Mesothelial cell of epicardium (in vitro differentiated cells): Measurements from ENCODE around the gene ANKRD18A. TPM values are rescaled to one million over a fixed set of nuclear protein-coding genes. Genes with fewer than 3 reads are reported as not detected.

Experiments used
- DNase-seq, 2 experiments: peaks; one replicate each; pipeline ENCODE4 v3.0.0; 2021; ENCODE audit warnings: low spot score in 2 of 2; ENCODE audit not compliant: unreplicated experiment in 2 of 2
- H3K27ac Mint-ChIP-seq: 2 replicates; pipeline ENCODE4 v1.8.0; 2021; ENCODE audit warnings: mixed read lengths
- H3K27me3 Mint-ChIP-seq: 2 replicates; pipeline ENCODE4 v1.8.0; 2021; ENCODE audit warnings: low read depth, mixed read lengths
- H3K36me3 Mint-ChIP-seq: 2 replicates; pipeline ENCODE4 v1.8.0; 2021; ENCODE audit warnings: mixed read lengths
- H3K4me1 Mint-ChIP-seq: 2 replicates; pipeline ENCODE4 v1.8.0; 2021; ENCODE audit warnings: mixed read lengths
- H3K4me3 Mint-ChIP-seq: 2 replicates; pipeline ENCODE4 v1.8.0; 2021; ENCODE audit warnings: mild to moderate bottlenecking, moderate library complexity, mixed read lengths
- H3K9me3 Mint-ChIP-seq: 2 replicates; pipeline ENCODE4 v1.8.0; 2021; ENCODE audit warnings: mixed read lengths
- CTCF ChIP-seq: fragments of 200-600 bp; sonication (generic); IDR thresholded peaks from one replicate; pipeline ENCODE4 v1.5.0; 2021; ENCODE audit warnings: antibody characterized with exemption; ENCODE audit not compliant: unreplicated experiment
- total RNA-seq: library from RNA; stranded (reverse); gene quantifications from 3 replicates; pipeline ENCODE4 v1.2.1, GENCODE V29; 2021

The ANKRD18A gene
- total RNA-seq, 1 donor from 2014 or later: 0.92 TPM

DNA sequence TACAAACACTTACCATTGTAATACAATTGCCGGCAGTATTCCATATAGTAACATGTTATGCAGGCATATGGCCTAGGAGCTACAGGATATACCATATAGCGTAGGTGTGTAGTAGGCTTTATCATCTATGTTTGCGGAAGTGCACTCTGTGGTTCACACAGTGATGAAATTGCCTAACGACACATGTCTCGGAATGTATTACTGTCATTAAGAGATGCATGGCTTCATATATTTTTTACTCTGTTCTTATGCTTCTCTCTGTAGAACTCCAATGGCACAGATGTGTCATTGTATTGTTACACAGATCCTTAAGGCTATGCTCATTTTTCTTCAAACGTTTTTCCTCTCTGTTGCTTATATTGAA lies 19.2 kb upstream of the ANKRD18A start:
- peaks cover 4% of the 10 kb centered on the region for H3K27me3 Mint-ChIP-seq
- no peak overlapping the region for H3K4me3 Mint-ChIP-seq
- no peak overlapping the region for H3K27ac Mint-ChIP-seq
- no peaks in the 10 kb centered on the region for H3K4me1 Mint-ChIP-seq
- TF ChIP-seq CTCF: no peak
- no peak for DNase-seq
- no peaks in the 10 kb centered on the region for H3K36me3 Mint-ChIP-seq
- H3K9me3 Mint-ChIP-seq: no peaks in the 10 kb centered on the region

- no peak for DNase-seq
- Mint-ChIP-seq H3K36me3 (no peaks in the 10 kb centered on the region), H3K4me3 (no peak overlapping the region), H3K9me3 (no peaks in the 10 kb centered on the region), H3K27me3 (peaks cover 7% of the 10 kb centered on the region), H3K4me1 (no peaks in the 10 kb centered on the region), H3K27ac (no peak overlapping the region)
- TF ChIP-seq CTCF: no peak
Measured at GRCh38 chr9:38638881-38639576, 18.6 kb upstream of the ANKRD18A start.

DNA sequence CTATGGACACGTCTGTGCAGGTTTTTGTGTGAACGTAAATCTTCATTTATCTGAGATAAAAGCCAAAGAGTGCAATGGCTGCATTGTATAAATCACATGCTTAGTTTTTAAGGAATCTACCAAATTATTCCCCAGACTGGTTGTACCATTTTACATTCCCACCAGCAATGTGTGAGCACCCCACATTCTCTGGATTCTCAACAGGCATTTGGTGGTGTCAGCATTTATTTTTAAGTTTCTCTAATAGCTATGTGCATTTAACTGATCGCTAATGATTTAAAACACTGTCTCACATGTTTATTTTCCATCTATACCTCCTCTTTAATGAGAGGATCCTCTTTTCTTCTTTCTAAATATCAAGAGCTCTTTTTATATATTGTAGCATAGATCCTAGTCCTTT lies 13.9 kb upstream of the ANKRD18A start:
- Mint-ChIP-seq H3K4me3 (no peak overlapping the region), H3K27ac (no peak overlapping the region), H3K27me3 (peaks cover 9% of the 10 kb centered on the region), H3K9me3 (no peaks in the 10 kb centered on the region), H3K36me3 (no peaks in the 10 kb centered on the region), H3K4me1 (no peaks in the 10 kb centered on the region)
- TF ChIP-seq CTCF: no peak
- DNase-seq: no peak

DNA sequence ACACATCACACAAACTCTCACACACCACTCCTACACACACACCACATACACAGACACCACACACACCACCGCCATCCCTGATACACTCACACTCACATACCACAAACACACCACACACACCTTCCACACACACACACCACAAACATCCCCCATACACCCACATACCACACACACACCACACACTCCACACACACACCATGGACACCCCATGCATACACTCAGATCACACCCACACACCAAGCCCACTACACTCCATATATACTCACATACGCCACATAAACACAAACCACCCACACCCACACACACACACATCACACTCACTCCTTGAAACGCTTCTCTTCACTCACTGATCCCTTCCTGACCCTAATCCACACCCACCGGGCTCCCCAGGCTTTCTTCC lies 9.1 kb upstream of the ANKRD18A start:
- H3K4me1 Mint-ChIP-seq: no peaks in the 10 kb centered on the region
- H3K27me3 Mint-ChIP-seq: peaks cover 28% of the 10 kb centered on the region
- DNase-seq: no peak
- no peak for TF ChIP-seq CTCF
- H3K9me3 Mint-ChIP-seq: peaks cover 17% of the 10 kb centered on the region
- no peak overlapping the region for H3K4me3 Mint-ChIP-seq
- H3K36me3 Mint-ChIP-seq: no peaks in the 10 kb centered on the region
- H3K27ac Mint-ChIP-seq: no peak overlapping the region

DNA sequence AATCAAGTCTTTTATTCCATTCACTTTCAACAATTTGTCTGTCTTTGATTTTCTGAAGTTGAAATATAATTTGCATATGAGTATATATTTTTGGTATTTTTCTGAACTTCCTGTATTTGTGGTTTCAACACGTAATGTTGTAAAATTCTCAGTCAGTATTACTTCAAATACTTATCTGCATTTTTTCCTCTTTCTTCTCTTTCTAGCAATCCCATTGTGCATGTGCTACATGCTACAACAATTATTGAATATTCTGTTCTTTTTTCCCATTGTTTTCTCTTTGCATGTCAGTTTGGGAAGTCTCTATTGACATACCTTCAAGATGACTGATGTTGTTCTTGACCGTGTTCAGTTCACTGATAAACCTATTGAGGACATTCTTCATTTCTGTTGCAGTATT lies 5.6 kb upstream of the ANKRD18A start:
- Mint-ChIP-seq H3K4me1 (peaks cover 8% of the 10 kb centered on the region), H3K36me3 (no peaks in the 10 kb centered on the region), H3K27me3 (peaks cover 47% of the 10 kb centered on the region), H3K27ac (no peak overlapping the region), H3K4me3 (no peak overlapping the region), H3K9me3 (peaks cover 28% of the 10 kb centered on the region)
- TF ChIP-seq CTCF: no peak
- no peak for DNase-seq

GRCh38 chr9:38622951-38623350 lies 2.6 kb upstream of the ANKRD18A start:
- Mint-ChIP-seq H3K4me1 (peaks cover 12% of the 10 kb centered on the region), H3K27ac (no peak overlapping the region), H3K9me3 (peaks cover 28% of the 10 kb centered on the region), H3K4me3 (peak overlapping the region; percentile 68), H3K27me3 (peaks cover 70% of the 10 kb centered on the region), H3K36me3 (no peaks in the 10 kb centered on the region)
- no peak for TF ChIP-seq CTCF
- no peak for DNase-seq
